Esophagus squamous epithelium (tissue), 5 donors: Measurements from ENCODE around the gene SZT2. TPM values are rescaled to one million over a fixed set of nuclear protein-coding genes. Genes with fewer than 3 reads are reported as not detected.

ENCODE experiments used
- DNase-seq: peaks from one replicate; lab custom pipeline; 2025; lab: John Stamatoyannopoulos, UW
- H3K27ac ChIP-seq, 4 donors: fragments of 200-600 bp; sonication (generic); one replicate each; pipeline ENCODE4 v1.5.1; 2016 to 2019; ENCODE audit warnings: mild to moderate bottlenecking in 1 of 4
- H3K27me3 ChIP-seq, 4 donors: fragments of 200-600 bp; sonication (generic); 1 replicate in 3 of 4; 2 replicates in 1 of 4; pipeline versions ENCODE4 v1.5.1 to v1.6.0; 2017 to 2021; ENCODE audit warnings: antibody characterized with exemption in 1 of 4
- H3K36me3 ChIP-seq, 3 donors: fragments of 200-600 bp; sonication (generic); one replicate each; pipeline ENCODE4 v1.5.1; 2016 to 2019
- H3K4me1 ChIP-seq, 3 donors: fragments of 200-600 bp; sonication (generic); one replicate each; pipeline ENCODE4 v1.5.1; 2017 to 2019
- H3K4me3 ChIP-seq, 4 donors: fragments of 200-600 bp; sonication (generic); 1 replicate in 3 of 4; 2 replicates in 1 of 4; pipeline ENCODE4 v1.5.1; 2016 to 2019; ENCODE audit warnings: mild to moderate bottlenecking in 2 of 4, moderate library complexity in 1 of 4
- H3K9me3 ChIP-seq, 3 donors: fragments of 200-600 bp; sonication (generic); one replicate each; pipeline ENCODE4 v1.5.1; 2016 to 2019
- CTCF ChIP-seq, 6 experiments: fragments of 450-650 bp in 4 of 6; fragments of 200-600 bp in 2 of 6; sonication (generic) in 2 of 6; IDR thresholded peaks; one replicate each; pipeline ENCODE4 v1.5.1; 2016 to 2019; ENCODE audit warnings: antibody characterized with exemption in 6 of 6, mild to moderate bottlenecking in 4 of 6, moderate library complexity in 4 of 6
- POLR2A ChIP-seq, 4 donors: fragments of 450-650 bp; IDR thresholded peaks; one replicate each; pipeline ENCODE4 v1.6.1; 2017; ENCODE audit warnings: antibody characterized with exemption in 4 of 4, mild to moderate bottlenecking in 4 of 4, moderate library complexity in 3 of 4
- WGBS, 2 donors: methylation state at CpG; one replicate each; pipeline ENCODE4 v1.1.5; 2018; 5-methylcytosine and 5-hydroxymethylcytosine counted together
- intact Hi-C: fragments of 100-400 bp; cut with DNase I; formaldehyde crosslinking; loops from one replicate; pipeline ENCODE4 v1.15.0; 2022
- total RNA-seq, 4 donors: library from RNA; depleted of rRNA; stranded (reverse); fragments of >200 nt; gene quantifications; one replicate each; pipeline ENCODE4 v1.1.0, GENCODE V29; 2016
- donor health status: DM: yes; HTN: yes; CAD: no.

Gene SZT2
- total RNA-seq, result 10 to 100 TPM; 12.4 to 40.0 (median 27.7) TPM

- Histone ChIP-seq H3K36me3 (peaks cover 19 to 39% (median 22%) of the 10 kb centered on the region in 3 donors), H3K4me1 (peaks cover 23 to 42% (median 24%) of the 10 kb centered on the region in 3 donors), H3K27ac (peak within 1 kb of the TSS; percentile 91 to 97 (median 94)), H3K4me3 (peak within 1 kb of the TSS; percentile 75 to 98 (median 96)), H3K27me3 (no peaks in the 10 kb centered on the region), H3K9me3 (no peaks in the 10 kb centered on the region)
- intact Hi-C loops, result no loop called here
- TF ChIP-seq POLR2A (IDR thresholded peaks at IDR 0.05), result peak in 3 of 4 donors; percentile 27 to 84 (median 74)
- peak in 1 of 6 experiments; percentile 4 for TF ChIP-seq CTCF (IDR thresholded peaks at IDR 0.05)
- peak; percentile 68 for DNase-seq
- 1 to 2% methylated on average over 23 to 24 of the region's 65 CpGs for WGBS, 2 donors
Observed at GRCh38 chr1:43389326-43390313, at the start of gene SZT2, which contains the start of gene MED8. Gene SZT2 (plus strand): TSS chr1:43389899. CDS start chr1:43389969, 70 bp downstream. Gene MED8 (minus strand): TSS chr1:43389800. CDS start chr1:43389764, 36 bp downstream.

GRCh38 chr1:43340559-43340958, 49.1 kb upstream of the SZT2 start:
- H3K27ac ChIP-seq, result no peak overlapping the region
- H3K36me3 ChIP-seq, result no peaks in the 10 kb centered on the region
- peaks cover 0 to 27% (median 5%) of the 10 kb centered on the region in 3 donors for H3K4me1 ChIP-seq
- H3K9me3 ChIP-seq, result no peaks in the 10 kb centered on the region
- DNase-seq, result no peak
- H3K4me3 ChIP-seq, result no peak overlapping the region
- WGBS, 2 donors, result 50 to 59% methylated on average over 1 of the region's 1 CpG
- no peak for TF ChIP-seq POLR2A (IDR thresholded peaks at IDR 0.05)
- no peak for TF ChIP-seq CTCF (IDR thresholded peaks at IDR 0.05)
- intact Hi-C loops, result no loop called here
- no peaks in the 10 kb centered on the region for H3K27me3 ChIP-seq

- WGBS, 2 donors, result 67 to 73% methylated on average over 4 of the region's 4 CpGs
- no peak for DNase-seq
- Histone ChIP-seq H3K36me3 (no peaks in the 10 kb centered on the region), H3K27ac (peak overlapping the region in 3 of 4 donors; percentile 23 to 62 (median 57)), H3K27me3 (no peaks in the 10 kb centered on the region), H3K9me3 (no peaks in the 10 kb centered on the region), H3K4me1 (peaks cover 0 to 47% (median 12%) of the 10 kb centered on the region in 3 donors), H3K4me3 (no peak overlapping the region)
- TF ChIP-seq POLR2A (IDR thresholded peaks at IDR 0.05), result no peak
- no peak for TF ChIP-seq CTCF (IDR thresholded peaks at IDR 0.05)
- intact Hi-C loops, result no loop called here
Observed at GRCh38 chr1:43344267-43344850, 45.3 kb upstream of the SZT2 start.

- DNase-seq, result no peak
- peak overlapping the region in 2 of 4 donors; percentile 55 to 57 for H3K27ac ChIP-seq
- H3K4me1 ChIP-seq, result peaks cover 0 to 55% (median 13%) of the 10 kb centered on the region in 3 donors
- no peaks in the 10 kb centered on the region for H3K27me3 ChIP-seq
- TF ChIP-seq CTCF (IDR thresholded peaks at IDR 0.05) (no peak), POLR2A (IDR thresholded peaks at IDR 0.05) (no peak)
- intact Hi-C loops, result no loop called here
- no peaks in the 10 kb centered on the region for H3K36me3 ChIP-seq
- H3K4me3 ChIP-seq, result no peak overlapping the region
- 49 to 59% methylated on average over 3 of the region's 3 CpGs for WGBS, 2 donors
- no peaks in the 10 kb centered on the region for H3K9me3 ChIP-seq
Observed at GRCh38 chr1:43345120-43345519, 44.6 kb upstream of the SZT2 start.
